ENCODE measurements around the gene ZBTB17. TPM values are rescaled to one million over a fixed set of nuclear protein-coding genes. Genes with fewer than 3 reads are reported as not detected.

ZBTB17 gene
- total RNA-seq: 10 to 100 TPM; 35.1 to 36.0 TPM

GRCh38 chr1:15975805-15976680 is at the start of gene ZBTB17:
Gene ZBTB17 (minus strand): TSS chr1:15976101. CDS start chr1:15948495, 27,606 bp downstream.

GRCh38 chr1:16021681-16022080 is 45.8 kb upstream of the ZBTB17 start, which contains the start of gene CLCNKA:
Gene CLCNKA (plus strand): TSS chr1:16022036. CDS start chr1:16022620, 584 bp downstream.

GRCh38 chr1:16017461-16018303 is 41.8 kb upstream of the ZBTB17 start, which contains the start of gene HSPB7:
Gene HSPB7 (minus strand): TSS chr1:16018043. CDS start chr1:16017963, 80 bp downstream.

Other genes starting within 250 kb of the ZBTB17 start
- gene SLC25A34, start 239.8 kb downstream of the ZBTB17 start, total RNA-seq: 1 to 10 TPM; 1.9 to 2.1 TPM
- not detected for gene TMEM82, start 233.6 kb downstream of the ZBTB17 start, total RNA-seq
- not detected for gene FBLIM1, start 217.3 kb downstream of the ZBTB17 start, total RNA-seq
- gene UQCRHL, start 168.5 kb downstream of the ZBTB17 start, total RNA-seq: 1 to 10 TPM; 1.1 to 1.6 TPM
- gene SPEN, start 128.4 kb downstream of the ZBTB17 start, total RNA-seq: 10 to 100 TPM; 57.1 to 63.7 TPM
- gene SRARP, start 28.1 kb upstream of the ZBTB17 start, total RNA-seq: not detected
- gene HSPB7, start 41.9 kb upstream of the ZBTB17 start, total RNA-seq: not detected
- not detected for gene CLCNKA, start 45.9 kb upstream of the ZBTB17 start, total RNA-seq
- gene CLCNKB, start 67.7 kb upstream of the ZBTB17 start, total RNA-seq: not detected
- gene FAM131C, start 97.5 kb upstream of the ZBTB17 start, total RNA-seq: 1 to 10 TPM; 2.4 to 3.4 TPM
- not detected for gene EPHA2, start 180.0 kb upstream of the ZBTB17 start, total RNA-seq
- 1 to 10 TPM; 8.5 to 8.9 TPM for gene ARHGEF19, start 236.6 kb upstream of the ZBTB17 start, total RNA-seq

Measured in activated naive CD4-positive, alpha-beta T cell treated with anti-CD3 and anti-CD28 coated beads, Interleukin-2, amount 10 ng/mL, durations not matched to agents 5 hours and 36 hours (primary cell).